IMR-90 (cell line): Measurements from ENCODE around the gene PRR19. TPM values are rescaled to one million over a fixed set of nuclear protein-coding genes. Genes with fewer than 3 reads are reported as not detected.

Source experiments
- ATAC-seq: fragments of 200-7000 bp; cut with Tn5 transposase; 2 replicates; pipeline ENCODE4 v1.9.1; 2020; ENCODE audit warnings: low read depth, mild to moderate bottlenecking, moderate library complexity
- BruUV-seq: library from RNA; stranded (reverse); fragments of 400-500 nt; replicated peaks from 2 replicates; lab custom pipeline; 2021; lab: Mats Ljungman, UMichigan
- CTCF ChIA-PET: fragments of 300-600 bp; formaldehyde crosslinking; extraction: SDS; loops from one replicate; lab custom pipeline; 2021; ENCODE audit warnings: antibody characterized with exemption; lab: Yijun Ruan, JAX
- POLR2A ChIA-PET: fragments of 300-600 bp; sonication (Branson Sonifier 250); formaldehyde crosslinking; loops from one replicate; lab custom pipeline; 2022; ENCODE audit warnings: antibody characterized with exemption; ENCODE audit not compliant: unreplicated experiment; lab: Charles Lee
- DNase-seq: peaks from one replicate; pipeline ENCODE4 v3.0.0; 2013
- H2AFZ ChIP-seq: replicated peaks from 2 replicates; pipeline ENCODE3; 2013; ENCODE audit warnings: low read length, mild to moderate bottlenecking; ENCODE audit not compliant: poor library complexity
- H2AK5ac ChIP-seq: 2 replicates; pipeline ENCODE4 v1.6.1; 2013; ENCODE audit warnings: low read depth, low read length, inconsistent platforms
- H2AK9ac ChIP-seq: replicated peaks from 2 replicates; pipeline ENCODE3; 2013; ENCODE audit warnings: mild to moderate bottlenecking, low read depth, low read length, moderate library complexity; ENCODE audit not compliant: poor library complexity
- H2BK120ac ChIP-seq: 2 replicates; pipeline ENCODE4 v1.6.1; 2013; ENCODE audit warnings: low read depth, low read length, inconsistent platforms
- H2BK15ac ChIP-seq: 3 replicates; pipeline ENCODE4 v1.6.1; 2013; ENCODE audit warnings: low read depth, low read length, inconsistent platforms
- H2BK20ac ChIP-seq: 2 replicates; pipeline ENCODE4 v1.6.1; 2013; ENCODE audit warnings: low read depth, mild to moderate bottlenecking, inconsistent platforms, low read length, moderate library complexity
- H2BK5ac ChIP-seq: 2 replicates; pipeline ENCODE4 v1.6.1; 2013; ENCODE audit warnings: mild to moderate bottlenecking, low read depth, low read length, inconsistent platforms; ENCODE audit not compliant: poor library complexity, severe bottlenecking
- H3K14ac ChIP-seq: replicated peaks from 2 replicates; pipeline ENCODE4 v1.6.1; 2013; ENCODE audit warnings: low read depth, low read length, inconsistent platforms
- H3K18ac ChIP-seq: 2 replicates; pipeline ENCODE4 v1.6.1; 2013; ENCODE audit warnings: low read depth, low read length, control low read depth
- H3K23ac ChIP-seq: 2 replicates; pipeline ENCODE4 v1.6.1; 2013; ENCODE audit warnings: low read depth, low read length, inconsistent platforms
- H3K27ac ChIP-seq: 2 replicates; pipeline ENCODE4 v1.5.1; 2013; ENCODE audit warnings: mild to moderate bottlenecking, control low read depth, low read length; ENCODE audit not compliant: insufficient read depth
- H3K27me3 ChIP-seq: 2 replicates; pipeline ENCODE4 v1.6.1; 2013; ENCODE audit warnings: low read length; ENCODE audit not compliant: control insufficient read depth, insufficient read depth
- H3K36me3 ChIP-seq: 2 replicates; pipeline ENCODE4 v1.6.1; 2013; ENCODE audit warnings: low read length, mixed read lengths; ENCODE audit not compliant: control insufficient read depth, insufficient read depth
- H3K4ac ChIP-seq: 2 replicates; pipeline ENCODE4 v1.6.1; 2013; ENCODE audit warnings: low read depth, low read length, inconsistent platforms
- H3K4me1 ChIP-seq: 2 replicates; pipeline ENCODE4 v1.6.1; 2013; ENCODE audit warnings: low read length, mixed read lengths; ENCODE audit not compliant: control insufficient read depth, insufficient read depth
- H3K4me2 ChIP-seq: 2 replicates; pipeline ENCODE4 v1.6.1; 2013; ENCODE audit warnings: low read depth, mild to moderate bottlenecking, control low read depth, low read length, moderate library complexity
- H3K4me3 ChIP-seq: 2 replicates; pipeline ENCODE4 v1.5.1; 2013; ENCODE audit warnings: low read depth, mild to moderate bottlenecking, control low read depth, low read length, moderate library complexity; ENCODE audit not compliant: insufficient read depth
- H3K56ac ChIP-seq: 2 replicates; pipeline ENCODE4 v1.6.1; 2013; ENCODE audit warnings: low read length, inconsistent platforms; ENCODE audit not compliant: insufficient read depth; ENCODE audit errors: extremely low read depth
- H3K79me1 ChIP-seq, 2 experiments: 2 replicates each; pipeline ENCODE4 v1.6.1; 2013; ENCODE audit warnings: low read length in 2 of 2, inconsistent platforms in 1 of 2, low read depth in 1 of 2
- H3K9ac ChIP-seq: 2 replicates; pipeline ENCODE4 v1.6.1; 2013; ENCODE audit warnings: low read depth, low read length, control low read depth
- H3K9me1 ChIP-seq: 2 replicates; pipeline ENCODE4 v1.6.1; 2013; ENCODE audit warnings: low read length, inconsistent platforms; ENCODE audit not compliant: insufficient read depth
- H3K9me3 ChIP-seq: 2 replicates; pipeline ENCODE4 v1.6.1; 2013; ENCODE audit warnings: low read length; ENCODE audit not compliant: control insufficient read depth, insufficient read depth
- H4K20me1 ChIP-seq: 2 replicates; pipeline ENCODE4 v1.6.1; 2013; ENCODE audit warnings: low read length, inconsistent platforms; ENCODE audit not compliant: insufficient read depth
- H4K5ac ChIP-seq: 2 replicates; pipeline ENCODE4 v1.6.1; 2013; ENCODE audit warnings: mild to moderate bottlenecking, low read depth, low read length, control low read depth
- H4K8ac ChIP-seq, 2 experiments: 2 replicates each; pipeline ENCODE4 v1.6.1; 2013; ENCODE audit warnings: low read depth in 2 of 2, low read length in 2 of 2, control low read depth in 1 of 2, inconsistent platforms in 1 of 2
- H4K91ac ChIP-seq: 2 replicates; pipeline ENCODE4 v1.6.1; 2013; ENCODE audit warnings: low read depth, low read length, inconsistent platforms; ENCODE audit not compliant: insufficient read depth
- BHLHE40 ChIP-seq: fragments of 150-350 bp; IDR thresholded peaks from 2 replicates; pipeline ENCODE4 v1.6.1; 2016; ENCODE audit warnings: mild to moderate bottlenecking, low read depth, low read length
- NFE2L2 ChIP-seq: fragments of 150-350 bp; IDR thresholded peaks from 2 replicates; pipeline ENCODE4 v1.6.1; 2016; ENCODE audit warnings: low read depth, mild to moderate bottlenecking, low read length
- POLR2A ChIP-seq: IDR thresholded peaks from 2 replicates; pipeline ENCODE4 v1.6.1; 2012; ENCODE audit warnings: mild to moderate bottlenecking, low read depth, low read length
- RAD21 ChIP-seq: IDR thresholded peaks from 2 replicates; pipeline ENCODE4 v1.6.1; 2012; ENCODE audit warnings: low read length, improper control_type of control experiment
- WGBS, 2 experiments: methylation state at CpG; one replicate each; pipeline versions ENCODE4 v1.1.5 to v1.1.7; 2013; ENCODE audit warnings: missing lambda C conversion rate in 2 of 2; ENCODE audit not compliant: insufficient read length in 1 of 2; ENCODE audit errors: extremely low coverage in 2 of 2; 5-methylcytosine and 5-hydroxymethylcytosine counted together
- dilution Hi-C: fragments of 300-500 bp; cut with HindIII; formaldehyde crosslinking; loops from one replicate; pipeline ENCODE4 v1.14.3; 2018; ENCODE audit warnings: low sequenced_read_pairs; ENCODE audit not compliant: unreplicated experiment
- in situ Hi-C: fragments of 300-500 bp; cut with MboI; formaldehyde crosslinking; loops from 3 replicates; pipeline ENCODE4 v1.14.3; 2019; ENCODE audit warnings: low sequenced_read_pairs, inconsistent platforms, mixed read lengths
- intact Hi-C: fragments of 100-400 bp; cut with micrococcal nuclease; formaldehyde crosslinking; loops from 2 replicates; pipeline ENCODE4 v1.10.0; 2022
- polyA plus RNA-seq, 3 experiments: library from polyadenylated mRNA; depleted of rRNA; stranded (reverse); fragments of >200 nt; gene quantifications; 2 replicates each; pipeline ENCODE4 v1.2.3, GENCODE V29; 2012; ENCODE audit warnings: low replicate concordance in 1 of 3
- total RNA-seq: library from RNA; depleted of rRNA; stranded (reverse); fragments of >200 nt; gene quantifications from 2 replicates; pipeline ENCODE4 v1.2.3, GENCODE V29; 2012
- TF ChIP-seq, protein P1 (sequence below): fragments of 150-350 bp; IDR thresholded peaks from 2 replicates; pipeline ENCODE4 v1.6.1; 2017; ENCODE audit warnings: mild to moderate bottlenecking, antibody characterized with exemption, low read length, low read depth

The PRR19 gene
- total and polyA plus RNA-seq, 2 of the 4 experiments (the other 2 are of a cell fraction), result 0.36 to 1.6 TPM

DNA sequence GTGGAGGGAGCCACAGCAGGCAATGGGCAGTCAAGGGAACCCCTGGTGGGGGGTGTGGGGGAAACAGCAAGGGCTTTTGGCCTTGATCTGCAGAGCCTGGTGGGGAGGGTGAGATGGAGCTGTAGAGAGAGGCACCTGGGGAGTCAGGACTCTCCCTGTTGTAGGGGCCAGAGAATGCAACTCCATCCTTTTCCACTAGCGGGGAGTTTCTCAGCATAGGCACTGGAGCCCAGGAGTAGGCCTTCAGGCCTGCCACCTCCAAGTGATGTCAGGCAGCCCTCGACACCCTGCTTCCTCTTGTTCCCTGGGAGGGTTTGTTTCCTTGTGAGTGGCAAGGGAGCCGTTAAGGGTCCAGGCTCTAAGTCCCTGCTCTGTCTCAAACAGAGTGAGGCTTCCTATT lies 48.5 kb downstream of the PRR19 start:
- H3K14ac ChIP-seq, result no peak overlapping the region
- H3K23ac ChIP-seq, result no peak overlapping the region
- H3K27ac ChIP-seq, result no peak overlapping the region
- no peak overlapping the region for H2BK120ac ChIP-seq
- in situ Hi-C loops, result no loop called here
- no peak overlapping the region for H2AFZ ChIP-seq
- no peak overlapping the region for H2BK20ac ChIP-seq
- no peak overlapping the region for H4K91ac ChIP-seq
- no peaks in the 10 kb centered on the region for H3K9me3 ChIP-seq
- H2BK5ac ChIP-seq, result no peak overlapping the region
- H4K5ac ChIP-seq, result no peak overlapping the region
- peaks cover 23% of the 10 kb centered on the region for H3K36me3 ChIP-seq
- H3K79me1 ChIP-seq, result no peaks in the 10 kb centered on the region
- no peak overlapping the region for H3K4ac ChIP-seq
- H2AK5ac ChIP-seq, result no peak overlapping the region
- H4K8ac ChIP-seq, result no peak overlapping the region
- POLR2A ChIA-PET, result no interaction called here
- no peaks in the 10 kb centered on the region for H4K20me1 ChIP-seq
- no peak overlapping the region for H3K18ac ChIP-seq
- DNase-seq (no peak), ATAC-seq (no peak)
- H3K4me3 ChIP-seq, result no peak overlapping the region
- H3K56ac ChIP-seq, result no peak overlapping the region
- intact Hi-C loops, result no loop called here
- TF ChIP-seq NFE2L2, result no peak
- no peak for TF ChIP-seq POLR2A
- TF ChIP-seq BHLHE40, result no peak
- TF ChIP-seq, protein P1, sequence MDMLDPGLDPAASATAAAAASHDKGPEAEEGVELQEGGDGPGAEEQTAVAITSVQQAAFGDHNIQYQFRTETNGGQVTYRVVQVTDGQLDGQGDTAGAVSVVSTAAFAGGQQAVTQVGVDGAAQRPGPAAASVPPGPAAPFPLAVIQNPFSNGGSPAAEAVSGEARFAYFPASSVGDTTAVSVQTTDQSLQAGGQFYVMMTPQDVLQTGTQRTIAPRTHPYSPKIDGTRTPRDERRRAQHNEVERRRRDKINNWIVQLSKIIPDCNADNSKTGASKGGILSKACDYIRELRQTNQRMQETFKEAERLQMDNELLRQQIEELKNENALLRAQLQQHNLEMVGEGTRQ, result no peak
- no peak for TF ChIP-seq RAD21
- BruUV-seq, result no TSS peak
- H3K4me1 ChIP-seq, result no peaks in the 10 kb centered on the region
- H3K9me1 ChIP-seq, result 0 out of 2 replicates have a peak, but pooled peaks cover 4% of the 10 kb centered on the region
- WGBS, 2 experiments, result no CpG with 5 or more reads among the region's 3 CpGs
- H3K4me2 ChIP-seq, result no peak overlapping the region
- no peak overlapping the region for H2BK15ac ChIP-seq
- dilution Hi-C loops, result no loop called here
- H3K9ac ChIP-seq, result no peak overlapping the region
- CTCF ChIA-PET, result no interaction called here
- no peaks in the 10 kb centered on the region for H3K27me3 ChIP-seq
- H2AK9ac ChIP-seq, result no peak overlapping the region
